ENCODE results near the gene NEO1. TPM values are rescaled to one million over a fixed set of nuclear protein-coding genes. Genes with fewer than 3 reads are reported as not detected.

NEO1 gene
- total RNA-seq, 1 experiment from 2014 or later, result 12.4 TPM

GRCh38 chr15:73141216-73141900 lies 89.1 kb downstream of the NEO1 start:
- Mint-ChIP-seq H3K27me3 (ENCODE audit: insufficient read depth, unreplicated experiment) (peaks cover 3% of the 10 kb centered on the region), H3K4me1 (ENCODE audit: low read depth, unreplicated experiment) (no peaks in the 10 kb centered on the region), H3K9me3 (ENCODE audit: unreplicated experiment) (no peaks in the 10 kb centered on the region), H3K36me3 (ENCODE audit: insufficient read depth, unreplicated experiment) (no peaks in the 10 kb centered on the region), H3K4me3 (ENCODE audit: unreplicated experiment) (no peak overlapping the region), H3K27ac (ENCODE audit: unreplicated experiment) (no peak overlapping the region)
- Histone ChIP-seq H3K4me1 (no peaks in the 10 kb centered on the region), H3K4me3 (ENCODE audit: low read depth, low read length) (no peak overlapping the region), H3K9me3 (no peaks in the 10 kb centered on the region), H3K27me3 (replicated peaks; ENCODE audit: control insufficient read depth, insufficient read depth, low read length) (no peaks in the 10 kb centered on the region), H3K36me3 (ENCODE audit: control insufficient read depth, insufficient read depth, low read length) (no peaks in the 10 kb centered on the region)
- BruUV-seq (replicated peaks), result no TSS peak
- intact Hi-C loops (cut with micrococcal nuclease; ENCODE audit: unreplicated experiment), result no loop called here
- no peak for TF ChIP-seq CTCF (IDR thresholded peaks at IDR 0.05; ENCODE audit: insufficient read depth in 1 of 2, low read depth in 1 of 2, low read length in 1 of 2, severe bottlenecking in 1 of 2, unreplicated experiment in 1 of 2)
- ChIA-PET CTCF (no interaction called here), POLR2A (no interaction called here)
- DNase-seq, result no peak

- no peak for DNase-seq
- Histone ChIP-seq H3K4me3 (ENCODE audit: low read depth, low read length) (no peak overlapping the region), H3K4me1 (no peaks in the 10 kb centered on the region), H3K9me3 (no peaks in the 10 kb centered on the region), H3K36me3 (ENCODE audit: control insufficient read depth, insufficient read depth, low read length) (no peaks in the 10 kb centered on the region), H3K27me3 (replicated peaks; ENCODE audit: control insufficient read depth, insufficient read depth, low read length) (no peaks in the 10 kb centered on the region)
- no TSS peak for BruUV-seq (replicated peaks)
- Mint-ChIP-seq H3K27ac (ENCODE audit: unreplicated experiment) (no peak overlapping the region), H3K9me3 (ENCODE audit: unreplicated experiment) (no peaks in the 10 kb centered on the region), H3K4me3 (ENCODE audit: unreplicated experiment) (no peak overlapping the region), H3K36me3 (ENCODE audit: insufficient read depth, unreplicated experiment) (no peaks in the 10 kb centered on the region), H3K4me1 (ENCODE audit: low read depth, unreplicated experiment) (no peaks in the 10 kb centered on the region), H3K27me3 (ENCODE audit: insufficient read depth, unreplicated experiment) (peaks cover 3% of the 10 kb centered on the region)
- CTCF ChIA-PET, result no interaction called here
- intact Hi-C loops (cut with micrococcal nuclease; ENCODE audit: unreplicated experiment), result no loop called here
- no peak for TF ChIP-seq CTCF (IDR thresholded peaks at IDR 0.05; ENCODE audit: insufficient read depth in 1 of 2, low read depth in 1 of 2, low read length in 1 of 2, severe bottlenecking in 1 of 2, unreplicated experiment in 1 of 2)
- POLR2A ChIA-PET, result no interaction called here
These were observed 90.8 kb downstream of the NEO1 start for GRCh38 chr15:73142802-73143762.

GRCh38 chr15:73143763-73144155 lies 91.5 kb downstream of the NEO1 start:
- H3K36me3 Mint-ChIP-seq (ENCODE audit: insufficient read depth, unreplicated experiment), result no peaks in the 10 kb centered on the region
- H3K27ac Mint-ChIP-seq (ENCODE audit: unreplicated experiment), result no peak overlapping the region
- Histone ChIP-seq H3K27me3 (replicated peaks; ENCODE audit: control insufficient read depth, insufficient read depth, low read length) (no peaks in the 10 kb centered on the region), H3K4me1 (no peaks in the 10 kb centered on the region), H3K9me3 (no peaks in the 10 kb centered on the region), H3K4me3 (ENCODE audit: low read depth, low read length) (no peak overlapping the region), H3K36me3 (ENCODE audit: control insufficient read depth, insufficient read depth, low read length) (no peaks in the 10 kb centered on the region)
- ChIA-PET POLR2A (no interaction called here), CTCF (no interaction called here)
- no peaks in the 10 kb centered on the region for H3K4me1 Mint-ChIP-seq (ENCODE audit: low read depth, unreplicated experiment)
- DNase-seq, result no peak
- intact Hi-C loops (cut with micrococcal nuclease; ENCODE audit: unreplicated experiment), result no loop called here
- BruUV-seq (replicated peaks), result no TSS peak
- H3K9me3 Mint-ChIP-seq (ENCODE audit: unreplicated experiment), result no peaks in the 10 kb centered on the region
- no peak for TF ChIP-seq CTCF (IDR thresholded peaks at IDR 0.05; ENCODE audit: insufficient read depth in 1 of 2, low read depth in 1 of 2, low read length in 1 of 2, severe bottlenecking in 1 of 2, unreplicated experiment in 1 of 2)
- no peak overlapping the region for H3K4me3 Mint-ChIP-seq (ENCODE audit: unreplicated experiment)
- H3K27me3 Mint-ChIP-seq (ENCODE audit: insufficient read depth, unreplicated experiment), result peaks cover 3% of the 10 kb centered on the region
